HG02840 (cell line): ENCODE data around the gene FKBP1C.
"Not testable (repeated sequence)": the region's sequence is repeated elsewhere in the genome, so short reads cannot be mapped to it uniquely, and the experiment has no call there.

Experiments used
- ATAC-seq: cut with Tn5 transposase; IDR thresholded peaks from one replicate; pipeline ENCODE4 v1.9.1; 2021; ENCODE audit warnings: mild to moderate bottlenecking, moderate library complexity, moderate number of reproducible peaks; ENCODE audit not compliant: unreplicated experiment, low FRiP score

FKBP1C gene

GRCh38 chr6:63211343-63211742, at the start of gene FKBP1C:
Gene FKBP1C (plus strand): TSS chr6:63211469.
- not testable (repeated sequence) for ATAC-seq

- not testable (repeated sequence) for ATAC-seq
Measured at GRCh38 chr6:63164047-63164803, 47.0 kb upstream of the FKBP1C start.

GRCh38 chr6:63174173-63174572, 37.1 kb upstream of the FKBP1C start:
- ATAC-seq = no peak

GRCh38 chr6:63176181-63176580, 35.1 kb upstream of the FKBP1C start:
- no peak for ATAC-seq

- ATAC-seq = no peak
Measured at GRCh38 chr6:63180367-63180766, 30.9 kb upstream of the FKBP1C start.

GRCh38 chr6:63186970-63187369, 24.3 kb upstream of the FKBP1C start:
- no peak for ATAC-seq

- no peak for ATAC-seq
Measured at GRCh38 chr6:63188828-63189227, 22.4 kb upstream of the FKBP1C start.

- no peak for ATAC-seq
Measured at GRCh38 chr6:63193324-63193723, 17.9 kb upstream of the FKBP1C start.

- ATAC-seq = no peak
Measured at GRCh38 chr6:63197741-63198140, 13.5 kb upstream of the FKBP1C start.

- no peak for ATAC-seq
Measured at GRCh38 chr6:63213325-63213724, 2.1 kb downstream of the FKBP1C start.

- no peak for ATAC-seq
Measured at GRCh38 chr6:63214816-63215215, 3.5 kb downstream of the FKBP1C start.

- ATAC-seq = no peak
Measured at GRCh38 chr6:63224179-63224578, 12.9 kb downstream of the FKBP1C start.

- not testable (repeated sequence) for ATAC-seq
Measured at GRCh38 chr6:63225987-63226386, 14.7 kb downstream of the FKBP1C start.

GRCh38 chr6:63227928-63228894, 16.9 kb downstream of the FKBP1C start:
- not testable (repeated sequence) for ATAC-seq

- not testable (repeated sequence) for ATAC-seq
Measured at GRCh38 chr6:63230027-63230426, 18.8 kb downstream of the FKBP1C start.

- ATAC-seq = not testable (repeated sequence)
Measured at GRCh38 chr6:63230511-63230910, 19.2 kb downstream of the FKBP1C start.

- no peak for ATAC-seq
Measured at GRCh38 chr6:63236398-63236817, 25.1 kb downstream of the FKBP1C start.

- ATAC-seq = no peak
Measured at GRCh38 chr6:63245420-63245819, 34.2 kb downstream of the FKBP1C start.

GRCh38 chr6:63245909-63246308, 34.6 kb downstream of the FKBP1C start:
- no peak for ATAC-seq

- no peak for ATAC-seq
Measured at GRCh38 chr6:63246581-63246980, 35.3 kb downstream of the FKBP1C start.

GRCh38 chr6:63249875-63250482, 38.7 kb downstream of the FKBP1C start:
- ATAC-seq = no peak
